SK-N-SH (cell line): ENCODE measurements around the gene MARK3. TPM values are rescaled to one million over a fixed set of nuclear protein-coding genes. Genes with fewer than 3 reads are reported as not detected.

Experiments used
- CTCF ChIA-PET: fragments of 300-600, 350-600 bp; formaldehyde crosslinking; extraction: SDS; loops from one replicate; lab custom pipeline; 2021; lab: Yijun Ruan, JAX
- POLR2A ChIA-PET: fragments of 350-600 bp; sonication (Branson Sonifier 250); formaldehyde crosslinking; extraction: SDS; loops from one replicate; lab custom pipeline; 2020; ENCODE audit warnings: antibody characterized with exemption, inconsistent platforms; lab: Yijun Ruan, JAX
- DNase-seq: peaks from one replicate; pipeline ENCODE4 v3.0.0; 2012
- H2AFZ ChIP-seq: fragments of 200-600 bp; sonication (generic); 2 replicates; pipeline ENCODE4 v1.8.1; 2016; ENCODE audit warnings: antibody characterized with exemption, mild to moderate bottlenecking, low read depth
- H3F3A ChIP-seq: fragments of 200-600 bp; sonication (generic); replicated peaks from 2 replicates; pipeline ENCODE3; 2016; ENCODE audit warnings: antibody characterized with exemption, mild to moderate bottlenecking; ENCODE audit not compliant: insufficient read depth
- H3K27ac ChIP-seq, 2 experiments: fragments of 200-500 bp in 1 of 2; fragments of 200-600 bp in 1 of 2; sonication (Bioruptor generic) in 1 of 2; sonication (generic), shearing (Covaris generic) in 1 of 2; 2 replicates each; pipeline versions ENCODE4 v1.5.1 to v1.6.1; 2014 to 2016; ENCODE audit warnings: low read depth in 2 of 2, inconsistent platforms in 1 of 2, low read length in 1 of 2, mild to moderate bottlenecking in 1 of 2, mixed read lengths in 1 of 2
- H3K27me3 ChIP-seq: fragments of 200-600 bp; sonication (generic), shearing (Covaris generic); 2 replicates; pipeline ENCODE4 v1.6.1; 2016; ENCODE audit warnings: mixed run types; ENCODE audit not compliant: insufficient read depth
- H3K36me3 ChIP-seq, 2 experiments: fragments of 200-500 bp in 1 of 2; fragments of 200-600 bp in 1 of 2; sonication (Bioruptor generic) in 1 of 2; sonication (generic) in 1 of 2; replicated peaks in 1 of 2; 2 replicates each; pipeline versions ENCODE3 to v1.5.1; 2014 to 2016; ENCODE audit warnings: low read length in 1 of 2, mild to moderate bottlenecking in 1 of 2; ENCODE audit not compliant: insufficient read depth in 2 of 2, control insufficient read depth in 1 of 2
- H3K4me1 ChIP-seq, 2 experiments: fragments of 200-500 bp in 1 of 2; fragments of 200-600 bp in 1 of 2; sonication (Bioruptor generic) in 1 of 2; sonication (generic), shearing (Covaris generic) in 1 of 2; 2 replicates each; pipeline versions ENCODE4 v1.5.1 to v1.6.1; 2014 to 2016; ENCODE audit warnings: low read depth in 1 of 2, low read length in 1 of 2, mixed run types in 1 of 2; ENCODE audit not compliant: insufficient read depth in 2 of 2, control insufficient read depth in 1 of 2
- H3K4me2 ChIP-seq: fragments of 200-600 bp; sonication (generic), shearing (Covaris generic); 2 replicates; pipeline ENCODE4 v1.6.1; 2017; ENCODE audit warnings: mixed run types
- H3K4me3 ChIP-seq, 2 experiments: fragments of 200-500 bp in 1 of 2; fragments of 200-600 bp in 1 of 2; sonication (Bioruptor generic) in 1 of 2; sonication (generic), shearing (Covaris generic) in 1 of 2; 2 replicates each; pipeline versions ENCODE4 v1.5.1 to v1.8.1; 2014 to 2016; ENCODE audit warnings: low read depth in 2 of 2, inconsistent platforms in 1 of 2, low read length in 1 of 2, mild to moderate bottlenecking in 1 of 2, mixed read lengths in 1 of 2, moderate library complexity in 1 of 2
- H3K79me2 ChIP-seq: fragments of 200-600 bp; sonication (generic); 2 replicates; pipeline ENCODE4 v1.8.1; 2017; ENCODE audit warnings: mild to moderate bottlenecking; ENCODE audit not compliant: insufficient read depth
- H3K9ac ChIP-seq: fragments of 200-600 bp; sonication (generic); 2 replicates; pipeline ENCODE4 v1.6.1; 2017; ENCODE audit warnings: mixed run types
- H3K9me2 ChIP-seq: fragments of 200-600 bp; sonication (generic); 2 replicates; pipeline ENCODE4 v1.6.1; 2017; ENCODE audit warnings: mixed run types
- H3K9me3 ChIP-seq: fragments of 200-600 bp; sonication (generic); 2 replicates; pipeline ENCODE4 v1.6.1; 2017; ENCODE audit warnings: mixed run types, mild to moderate bottlenecking, moderate library complexity
- H4K20me1 ChIP-seq: fragments of 200-600 bp; sonication (generic); 2 replicates; pipeline ENCODE4 v1.6.1; 2017; ENCODE audit warnings: mild to moderate bottlenecking, mixed run types; ENCODE audit not compliant: insufficient read depth
- CHD2 ChIP-seq: fragments of 150-350 bp; IDR thresholded peaks from 2 replicates; pipeline ENCODE4 v1.6.1; 2018; ENCODE audit warnings: low read length; ENCODE audit not compliant: partially characterized antibody
- EP300 ChIP-seq, 2 experiments: IDR thresholded peaks; 2 replicates each; pipeline versions ENCODE4 v1.4.0 to v1.6.1; 2012; ENCODE audit warnings: borderline replicate concordance in 1 of 2, low read depth in 1 of 2, low read length in 1 of 2
- EZH2phosphoT487 ChIP-seq: fragments of 200-600 bp; sonication (generic); IDR thresholded peaks from 2 replicates; pipeline ENCODE4 v1.6.1; 2017; ENCODE audit warnings: low read depth, mixed run types, mild to moderate bottlenecking, antibody characterized with exemption, moderate library complexity, borderline replicate concordance
- FOXM1 ChIP-seq: IDR thresholded peaks from 2 replicates; pipeline ENCODE4 v1.4.0; 2012; ENCODE audit warnings: low read depth, mild to moderate bottlenecking
- GABPA ChIP-seq: IDR thresholded peaks from 2 replicates; pipeline ENCODE4 v1.4.0; 2012; ENCODE audit warnings: low read depth, mild to moderate bottlenecking
- IRF3 ChIP-seq: fragments of 150-350 bp; IDR thresholded peaks from 2 replicates; pipeline ENCODE4 v1.6.1; 2016; ENCODE audit warnings: mild to moderate bottlenecking, low read depth, low read length
- JUND ChIP-seq: IDR thresholded peaks from 2 replicates; pipeline ENCODE4 v1.4.0; 2012
- MXI1 ChIP-seq: IDR thresholded peaks from 2 replicates; pipeline ENCODE4 v1.6.1; 2012; ENCODE audit warnings: mild to moderate bottlenecking, low read depth, low read length, improper control_type of control experiment
- RXRA ChIP-seq: IDR thresholded peaks from 2 replicates; pipeline ENCODE4 v1.4.0; 2012; ENCODE audit warnings: low read depth, mild to moderate bottlenecking, borderline replicate concordance
- SIN3A ChIP-seq: IDR thresholded peaks from 2 replicates; pipeline ENCODE4 v1.6.1; 2012; ENCODE audit warnings: low read depth, mild to moderate bottlenecking, low read length, moderate library complexity, borderline replicate concordance
- USF2 ChIP-seq: fragments of 150-350 bp; IDR thresholded peaks from 2 replicates; pipeline ENCODE4 v1.6.1; 2017; ENCODE audit warnings: antibody characterized with exemption, low read length, low read depth, borderline replicate concordance
- ZBTB33 ChIP-seq: IDR thresholded peaks from 2 replicates; pipeline ENCODE4 v1.4.0; 2012; ENCODE audit warnings: low read depth, borderline replicate concordance
- WGBS: methylation state at CpG from one replicate; pipeline ENCODE4 v1.1.6; 2017; ENCODE audit warnings: low lambda C conversion rate; 5-methylcytosine and 5-hydroxymethylcytosine counted together
- polyA plus RNA-seq, 3 experiments: library from polyadenylated mRNA; depleted of rRNA; stranded (reverse); fragments of >200 nt; gene quantifications; 2 replicates each; pipeline ENCODE4 v1.2.3, GENCODE V29; 2012

MARK3 gene
- polyA plus RNA-seq, 1 of the 3 experiments (the other 2 are of a cell fraction) = 73.4 TPM

DNA sequence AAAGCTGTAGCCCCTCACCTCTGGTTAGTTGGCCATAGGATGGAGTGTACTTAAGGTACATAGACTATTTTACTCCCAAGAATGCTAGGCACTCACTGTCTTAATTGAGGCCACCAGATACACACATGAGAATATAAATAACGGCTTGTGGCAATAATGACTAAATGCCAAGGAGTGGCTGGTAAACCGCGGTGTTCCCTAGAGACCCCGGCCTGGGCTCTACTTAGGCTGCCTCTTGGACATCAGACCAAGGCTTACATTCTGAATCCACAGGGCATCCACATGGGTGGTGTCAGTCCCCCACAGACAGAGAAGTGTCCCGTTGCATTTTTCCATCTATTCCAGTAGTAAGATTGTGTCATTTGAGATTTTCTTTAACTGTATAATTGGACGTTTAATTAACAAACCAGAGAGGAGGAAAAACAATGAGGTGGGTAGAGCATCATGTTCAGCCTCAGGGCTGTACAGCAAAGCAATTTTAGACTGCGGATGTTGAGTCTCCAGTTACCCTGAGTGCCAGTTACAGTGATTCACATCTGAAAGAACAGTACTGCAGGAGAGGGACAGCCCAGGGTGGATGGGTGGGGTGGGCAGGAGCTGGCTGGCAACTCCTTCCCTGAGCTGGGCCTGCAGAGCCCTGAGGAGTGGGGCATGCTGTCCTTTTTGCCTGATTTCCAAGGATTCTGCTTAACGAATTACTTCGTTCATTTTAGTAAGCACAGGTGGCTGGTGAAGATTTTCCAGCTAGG is 116.9 kb downstream of the MARK3 start:
- Histone ChIP-seq H3K4me2 (no peak overlapping the region), H3K9me2 (no peaks in the 10 kb centered on the region), H3K27ac (no peak overlapping the region), H3K4me3 (no peak overlapping the region), H2AFZ (no peak overlapping the region), H3K27me3 (no peaks in the 10 kb centered on the region), H3K4me1 (peaks cover 0 to 6% of the 10 kb centered on the region in 2 experiments; a peak in 1 of 4 replicates), H3K36me3 (peaks cover 52% of the 10 kb centered on the region in 2 experiments), H3K9me3 (no peaks in the 10 kb centered on the region), H3F3A (peaks cover 16% of the 10 kb centered on the region), H4K20me1 (no peaks in the 10 kb centered on the region), H3K9ac (no peak overlapping the region), H3K79me2 (peaks cover 16% of the 10 kb centered on the region; the same call in 1 of the 2 replicates)
- 86% methylated on average over 8 of the region's 9 CpGs for WGBS
- TF ChIP-seq CHD2 (no peak), MXI1 (no peak)
- DNase-seq = no peak
- POLR2A ChIA-PET = no interaction called here
- CTCF ChIA-PET = interaction anchor here (0.5 to 9.3 kb wide), 6 partner anchors 8 to 63 kb away, joined by 3 to 120 read pairs (median 4); partner anchors contain the start of gene TRMT61A

- no peak overlapping the region for H3K9ac ChIP-seq
- H3K4me1 ChIP-seq = peaks cover 0 to 6% of the 10 kb centered on the region in 2 experiments; a peak in 1 of 4 replicates
- 98% methylated on average over 18 of the region's 18 CpGs for WGBS
- no peaks in the 10 kb centered on the region for H3K9me3 ChIP-seq
- no peak overlapping the region for H3K4me3 ChIP-seq
- H3K79me2 ChIP-seq = peaks cover 14% of the 10 kb centered on the region; the same call in 1 of the 2 replicates
- DNase-seq = no peak
- no peak overlapping the region for H2AFZ ChIP-seq
- no peak overlapping the region for H3K4me2 ChIP-seq
- no peaks in the 10 kb centered on the region for H4K20me1 ChIP-seq
- TF ChIP-seq RXRA (no peak), SIN3A (no peak), GABPA (no peak), ZBTB33 (no peak), CHD2 (no peak), EZH2phosphoT487 (no peak), IRF3 (no peak), JUND (no peak), EP300 (IDR thresholded peaks at IDR 0.05; ENCODE audit: borderline replicate concordance in 1 of 2, low read depth in 1 of 2, low read length in 1 of 2) (no peak), FOXM1 (no peak), USF2 (no peak)
- no peak overlapping the region for H3K27ac ChIP-seq
- CTCF ChIA-PET = interaction anchor here (1.6 to 9.3 kb wide), 3 partner anchors 15 to 46 kb away, joined by 5 to 120 read pairs (median 69); no protein-coding TSS in a partner anchor
- peaks cover 50 to 59% of the 10 kb centered on the region in 2 experiments for H3K36me3 ChIP-seq
- H3F3A ChIP-seq = peaks cover 11% of the 10 kb centered on the region
- no peaks in the 10 kb centered on the region for H3K27me3 ChIP-seq
- H3K9me2 ChIP-seq = no peaks in the 10 kb centered on the region
- POLR2A ChIA-PET = no interaction called here
These were observed 117.7 kb downstream of the MARK3 start for GRCh38 chr14:103502877-103503276.
